Measurements from ENCODE around the gene PITPNB.

DNA sequence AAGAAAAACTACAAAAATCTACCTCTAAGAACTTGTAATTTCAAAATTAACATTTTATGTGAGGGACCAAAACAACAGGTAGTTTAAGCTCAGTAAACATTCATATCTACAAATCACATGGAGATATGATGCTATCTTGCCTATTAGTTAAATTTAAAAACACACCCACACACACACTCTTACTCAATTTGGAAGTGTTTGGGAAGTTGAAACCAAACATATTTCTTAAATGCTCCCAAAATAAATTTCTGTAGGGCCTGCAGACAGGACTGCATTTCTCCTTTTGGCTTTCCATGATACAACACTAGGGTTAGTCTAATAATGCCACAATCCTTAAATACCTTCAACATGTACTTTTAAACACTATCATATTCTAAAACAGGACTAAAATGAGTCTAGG, 7.0 kb downstream of the PITPNB start:
- TF ChIP-seq CTCF (IDR thresholded peaks at IDR 0.05): no peak
- no peak for TF ChIP-seq POLR2A (IDR thresholded peaks at IDR 0.05)
